Vagina (tissue), 2 donors: Measurements from ENCODE around the gene FOXI2. TPM values are rescaled to one million over a fixed set of nuclear protein-coding genes. Genes with fewer than 3 reads are reported as not detected.

ENCODE experiments used
- DNase-seq, 2 donors: peaks; one replicate each; pipeline ENCODE4 v3.0.0-alpha.2; 2017; ENCODE audit errors: extremely low spot score in 2 of 2
- H3K27ac ChIP-seq: fragments of 200-600 bp; sonication (generic); one replicate; pipeline ENCODE4 v1.5.1; 2019
- H3K27me3 ChIP-seq: fragments of 200-600 bp; sonication (generic); one replicate; pipeline ENCODE4 v1.5.1; 2019
- H3K36me3 ChIP-seq, 2 donors: fragments of 200-600 bp; sonication (generic); one replicate each; pipeline ENCODE4 v1.5.1; 2017 to 2019
- H3K4me1 ChIP-seq: fragments of 200-600 bp; sonication (generic); one replicate; pipeline ENCODE4 v1.5.1; 2019
- H3K4me3 ChIP-seq, 2 donors: fragments of 200-600 bp; sonication (generic); 1 replicate in 1 of 2; 2 replicates in 1 of 2; pipeline ENCODE4 v1.5.1; 2016 to 2019
- H3K9me3 ChIP-seq: fragments of 200-600 bp; sonication (generic); one replicate; pipeline ENCODE4 v1.5.1; 2019
- POLR2A ChIP-seq, 2 donors: fragments of 450-650 bp; IDR thresholded peaks; one replicate each; pipeline ENCODE4 v1.6.1; 2017; ENCODE audit warnings: antibody characterized with exemption in 2 of 2, mild to moderate bottlenecking in 2 of 2, moderate library complexity in 2 of 2
- POLR2AphosphoS5 ChIP-seq, 2 donors: sonication (generic); formaldehyde crosslinking; IDR thresholded peaks; one replicate each; pipeline ENCODE4 v1.9.0; 2017; ENCODE audit warnings: antibody characterized with exemption in 2 of 2, mild to moderate bottlenecking in 2 of 2, low read depth in 1 of 2; ENCODE audit not compliant: insufficient read depth in 1 of 2
- intact Hi-C: fragments of 100-400 bp; cut with DNase I; formaldehyde crosslinking; loops from one replicate; pipeline ENCODE4 v1.15.1; 2023
- total RNA-seq: library from RNA; depleted of rRNA; stranded (reverse); fragments of >200 nt; gene quantifications from one replicate; pipeline ENCODE4 v1.2.3, GENCODE V29; 2016
- TF ChIP-seq, protein P1 (sequence below), 3 experiments: fragments of 450-650 bp in 2 of 3; fragments of 200-600 bp in 1 of 3; sonication (generic) in 1 of 3; IDR thresholded peaks; one replicate each; pipeline ENCODE4 v1.5.1; 2017 to 2019; ENCODE audit warnings: antibody characterized with exemption in 3 of 3, mild to moderate bottlenecking in 2 of 3, moderate library complexity in 2 of 3

Gene FOXI2
- 0.25 TPM for total RNA-seq

DNA sequence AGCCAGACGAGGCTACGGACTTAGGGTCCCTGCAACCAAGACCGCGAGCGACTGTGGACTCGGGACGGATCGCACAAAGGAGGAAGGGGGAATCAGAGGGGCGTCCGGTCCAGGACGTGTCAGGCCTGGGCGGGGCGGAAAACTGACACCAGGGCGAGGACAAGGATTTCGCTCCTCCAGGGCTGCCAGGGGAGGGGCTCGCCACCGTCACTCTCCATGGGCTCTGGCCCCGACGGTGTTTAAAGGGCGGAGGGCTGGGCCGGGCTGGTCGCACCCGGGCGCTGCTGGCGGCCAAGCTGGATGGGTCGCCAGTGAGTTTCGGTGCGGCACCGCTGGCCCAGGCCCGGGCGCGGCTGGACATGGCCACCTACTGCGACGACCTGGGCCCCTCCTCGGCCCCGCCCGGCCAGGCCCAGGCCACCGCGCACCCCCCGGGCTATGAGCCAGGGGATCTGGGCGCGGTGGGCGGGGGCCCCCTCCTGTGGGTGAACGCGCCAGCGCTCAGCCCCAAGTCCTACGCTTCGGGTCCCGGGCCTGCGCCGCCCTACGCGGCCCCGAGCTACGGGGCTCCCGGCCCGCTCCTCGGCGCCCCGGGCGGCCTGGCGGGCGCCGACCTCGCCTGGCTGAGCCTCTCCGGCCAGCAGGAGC, at the start of gene FOXI2:
Gene FOXI2 (plus strand): TSS at position 271 of the 648 bp plus-strand sequence. CDS start 89 bp downstream, at position 360.
- Histone ChIP-seq H3K4me1 (peaks cover 14% of the 10 kb centered on the region), H3K36me3 (no peaks in the 10 kb centered on the region), H3K27me3 (peaks cover 3% of the 10 kb centered on the region), H3K9me3 (no peaks in the 10 kb centered on the region), H3K4me3 (peak within 1 kb of the TSS in 1 of 2 donors; percentile 26), H3K27ac (no peak within 1 kb of the TSS)
- TF ChIP-seq, protein P1, sequence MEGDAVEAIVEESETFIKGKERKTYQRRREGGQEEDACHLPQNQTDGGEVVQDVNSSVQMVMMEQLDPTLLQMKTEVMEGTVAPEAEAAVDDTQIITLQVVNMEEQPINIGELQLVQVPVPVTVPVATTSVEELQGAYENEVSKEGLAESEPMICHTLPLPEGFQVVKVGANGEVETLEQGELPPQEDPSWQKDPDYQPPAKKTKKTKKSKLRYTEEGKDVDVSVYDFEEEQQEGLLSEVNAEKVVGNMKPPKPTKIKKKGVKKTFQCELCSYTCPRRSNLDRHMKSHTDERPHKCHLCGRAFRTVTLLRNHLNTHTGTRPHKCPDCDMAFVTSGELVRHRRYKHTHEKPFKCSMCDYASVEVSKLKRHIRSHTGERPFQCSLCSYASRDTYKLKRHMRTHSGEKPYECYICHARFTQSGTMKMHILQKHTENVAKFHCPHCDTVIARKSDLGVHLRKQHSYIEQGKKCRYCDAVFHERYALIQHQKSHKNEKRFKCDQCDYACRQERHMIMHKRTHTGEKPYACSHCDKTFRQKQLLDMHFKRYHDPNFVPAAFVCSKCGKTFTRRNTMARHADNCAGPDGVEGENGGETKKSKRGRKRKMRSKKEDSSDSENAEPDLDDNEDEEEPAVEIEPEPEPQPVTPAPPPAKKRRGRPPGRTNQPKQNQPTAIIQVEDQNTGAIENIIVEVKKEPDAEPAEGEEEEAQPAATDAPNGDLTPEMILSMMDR (IDR thresholded peaks at IDR 0.05) = no peak
- no peak for TF ChIP-seq POLR2AphosphoS5 (IDR thresholded peaks at IDR 0.05; ENCODE audit: insufficient read depth in 1 of 2, low read depth in 1 of 2)
- TF ChIP-seq POLR2A (IDR thresholded peaks at IDR 0.05) = no peak
- intact Hi-C loops = no loop called here
- DNase-seq = no peak

DNA sequence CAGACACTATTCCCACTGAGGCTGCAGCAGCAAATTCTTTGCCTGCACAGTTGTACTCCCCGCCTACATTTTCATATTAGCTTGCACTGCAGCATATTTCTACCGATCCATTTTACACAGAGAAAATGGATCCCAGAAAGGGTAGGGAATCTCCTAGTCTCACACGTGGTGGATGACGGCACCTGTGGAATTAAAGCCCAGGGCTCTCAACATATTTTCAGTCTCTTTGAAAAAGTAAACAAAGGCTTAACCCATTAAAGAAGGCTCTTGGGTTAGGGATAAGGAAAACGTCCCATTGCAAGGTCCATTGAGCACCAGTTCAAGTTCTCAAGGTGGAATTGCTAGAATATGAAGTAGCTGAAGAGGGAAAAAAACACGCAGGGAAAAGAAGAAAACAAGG, 49.4 kb upstream of the FOXI2 start:
- no peaks in the 10 kb centered on the region for H3K4me1 ChIP-seq
- no peaks in the 10 kb centered on the region for H3K9me3 ChIP-seq
- no peak for DNase-seq
- TF ChIP-seq, protein P1 (IDR thresholded peaks at IDR 0.05) = no peak
- TF ChIP-seq POLR2AphosphoS5 (IDR thresholded peaks at IDR 0.05; ENCODE audit: insufficient read depth in 1 of 2, low read depth in 1 of 2) (no peak), POLR2A (IDR thresholded peaks at IDR 0.05) (no peak)
- H3K27ac ChIP-seq = no peak overlapping the region
- H3K4me3 ChIP-seq = no peak overlapping the region
- intact Hi-C loops = no loop called here
- no peaks in the 10 kb centered on the region for H3K27me3 ChIP-seq
- H3K36me3 ChIP-seq = no peaks in the 10 kb centered on the region

DNA sequence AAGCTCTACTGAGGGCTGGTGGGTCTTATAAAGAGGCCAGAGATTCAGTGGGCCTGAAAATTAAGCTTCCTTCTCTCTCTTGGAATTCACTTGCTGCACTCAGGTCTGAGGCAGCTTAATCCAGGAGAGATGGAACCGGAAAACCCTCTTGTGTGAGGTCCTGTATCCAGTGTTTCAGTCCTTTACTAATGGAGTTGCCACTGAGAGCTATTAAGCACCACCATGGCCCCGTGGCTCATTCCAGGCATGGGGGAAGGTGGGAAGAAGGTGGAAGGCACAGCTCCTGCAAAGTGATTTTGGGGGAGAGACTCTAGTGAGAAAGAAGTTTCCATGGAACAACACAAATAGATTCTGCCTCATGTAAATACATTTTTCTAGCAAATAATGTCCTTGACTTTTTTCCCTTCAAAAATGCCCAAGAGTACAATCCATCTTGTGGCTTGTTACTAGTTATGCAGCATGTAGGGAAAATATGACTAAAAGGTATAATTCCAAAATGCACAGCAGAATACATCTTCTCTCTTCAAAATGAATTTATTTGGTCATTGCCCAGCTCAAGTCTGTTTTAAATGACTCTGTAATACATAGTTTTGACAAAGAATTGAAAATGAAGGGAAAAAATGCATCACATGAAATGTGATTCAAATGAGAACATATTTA, 46.7 kb upstream of the FOXI2 start:
- H3K27me3 ChIP-seq = no peaks in the 10 kb centered on the region
- H3K9me3 ChIP-seq = no peaks in the 10 kb centered on the region
- no peaks in the 10 kb centered on the region for H3K4me1 ChIP-seq
- H3K27ac ChIP-seq = no peak overlapping the region
- no peak overlapping the region for H3K4me3 ChIP-seq
- intact Hi-C loops = no loop called here
- no peak for DNase-seq
- TF ChIP-seq POLR2A (IDR thresholded peaks at IDR 0.05) (no peak), POLR2AphosphoS5 (IDR thresholded peaks at IDR 0.05; ENCODE audit: insufficient read depth in 1 of 2, low read depth in 1 of 2) (no peak)
- TF ChIP-seq, protein P1 (IDR thresholded peaks at IDR 0.05) = no peak
- H3K36me3 ChIP-seq = no peaks in the 10 kb centered on the region

DNA sequence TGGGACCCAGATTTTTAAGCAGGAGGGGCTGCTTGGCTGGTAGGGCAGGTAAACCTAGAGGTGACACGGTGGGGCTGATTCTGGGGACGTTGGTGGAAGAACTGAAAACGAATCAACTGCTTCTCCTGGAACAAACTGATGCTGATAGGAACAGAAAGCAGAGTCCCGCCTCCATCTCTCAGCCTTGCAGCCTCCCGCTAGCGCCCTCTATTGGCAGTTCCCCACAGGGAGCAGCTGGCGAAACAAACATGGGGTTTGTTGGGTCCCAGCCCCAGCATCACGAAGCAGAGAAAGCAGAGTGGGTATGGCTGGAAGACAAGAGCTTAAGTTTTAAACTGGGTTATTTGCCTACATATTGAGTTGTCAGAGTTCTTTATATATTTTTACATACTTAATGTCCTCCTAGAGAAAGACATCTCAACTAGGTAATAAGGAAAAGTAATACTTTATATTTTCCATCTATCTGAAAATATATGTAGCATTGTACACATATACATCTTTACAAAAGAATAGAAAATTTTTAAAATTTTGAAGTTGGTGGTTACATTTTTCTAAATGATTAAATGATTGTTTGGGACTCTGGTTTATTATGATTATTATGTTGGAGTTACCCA, 42.3 kb upstream of the FOXI2 start:
- intact Hi-C loops = no loop called here
- TF ChIP-seq POLR2AphosphoS5 (IDR thresholded peaks at IDR 0.05; ENCODE audit: insufficient read depth in 1 of 2, low read depth in 1 of 2) (no peak), POLR2A (IDR thresholded peaks at IDR 0.05) (no peak)
- TF ChIP-seq, protein P1 (IDR thresholded peaks at IDR 0.05) = no peak
- no peaks in the 10 kb centered on the region for H3K9me3 ChIP-seq
- H3K4me1 ChIP-seq = no peaks in the 10 kb centered on the region
- DNase-seq = no peak
- H3K4me3 ChIP-seq = no peak overlapping the region
- no peaks in the 10 kb centered on the region for H3K36me3 ChIP-seq
- H3K27me3 ChIP-seq = no peaks in the 10 kb centered on the region
- no peak overlapping the region for H3K27ac ChIP-seq

DNA sequence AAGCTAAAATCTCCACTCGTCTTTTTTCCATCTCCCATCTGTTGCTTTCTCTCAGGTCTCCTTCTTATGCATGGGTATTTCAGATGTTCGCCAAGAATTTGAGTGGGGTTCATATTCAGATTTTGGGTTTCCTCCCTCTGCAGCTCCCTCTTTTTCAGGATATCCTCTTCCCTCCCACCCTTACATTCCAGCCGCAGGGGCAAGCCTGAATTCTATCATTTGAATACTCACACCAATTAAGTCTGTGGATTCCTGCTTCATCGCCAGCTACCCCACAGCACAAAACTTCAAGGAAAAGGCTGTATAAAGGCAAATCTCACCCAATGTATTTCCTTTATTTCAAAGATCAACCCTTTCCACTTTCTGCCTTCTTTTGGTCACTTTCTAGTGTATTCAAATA, 41.6 kb upstream of the FOXI2 start:
- no peak for TF ChIP-seq POLR2A (IDR thresholded peaks at IDR 0.05)
- TF ChIP-seq POLR2AphosphoS5 (IDR thresholded peaks at IDR 0.05; ENCODE audit: insufficient read depth in 1 of 2, low read depth in 1 of 2) = no peak
- TF ChIP-seq, protein P1 (IDR thresholded peaks at IDR 0.05) = no peak
- no peaks in the 10 kb centered on the region for H3K27me3 ChIP-seq
- H3K4me3 ChIP-seq = no peak overlapping the region
- no peaks in the 10 kb centered on the region for H3K4me1 ChIP-seq
- no peak overlapping the region for H3K27ac ChIP-seq
- no peaks in the 10 kb centered on the region for H3K36me3 ChIP-seq
- H3K9me3 ChIP-seq = no peaks in the 10 kb centered on the region
- DNase-seq = no peak
- intact Hi-C loops = no loop called here
